Stimulated activated naive CD8-positive, alpha-beta T cell treated with anti-CD3 and anti-CD28 coated beads, Interleukin-15, Interleukin-2, amounts not matched to agents 100 ng/mL and 50 ng/mL, for 24 hours (primary cell): Measurements from ENCODE around the gene TTC28.

Experiments used
- H3K27ac Mint-ChIP-seq: one replicate; pipeline ENCODE4 v1.8.0; 2021; ENCODE audit warnings: mild to moderate bottlenecking, mixed read lengths
- H3K27me3 Mint-ChIP-seq: one replicate; pipeline ENCODE4 v1.8.0; 2021; ENCODE audit warnings: mixed read lengths
- H3K36me3 Mint-ChIP-seq: one replicate; pipeline ENCODE4 v1.8.0; 2021; ENCODE audit warnings: low read depth, mixed read lengths
- H3K4me1 Mint-ChIP-seq: one replicate; pipeline ENCODE4 v1.8.0; 2021; ENCODE audit warnings: low read depth, mixed read lengths
- H3K4me3 Mint-ChIP-seq: one replicate; pipeline ENCODE4 v1.8.0; 2021; ENCODE audit warnings: mild to moderate bottlenecking, mixed read lengths
- H3K9me3 Mint-ChIP-seq: one replicate; pipeline ENCODE4 v1.8.0; 2021; ENCODE audit warnings: mixed read lengths

TTC28 gene

DNA sequence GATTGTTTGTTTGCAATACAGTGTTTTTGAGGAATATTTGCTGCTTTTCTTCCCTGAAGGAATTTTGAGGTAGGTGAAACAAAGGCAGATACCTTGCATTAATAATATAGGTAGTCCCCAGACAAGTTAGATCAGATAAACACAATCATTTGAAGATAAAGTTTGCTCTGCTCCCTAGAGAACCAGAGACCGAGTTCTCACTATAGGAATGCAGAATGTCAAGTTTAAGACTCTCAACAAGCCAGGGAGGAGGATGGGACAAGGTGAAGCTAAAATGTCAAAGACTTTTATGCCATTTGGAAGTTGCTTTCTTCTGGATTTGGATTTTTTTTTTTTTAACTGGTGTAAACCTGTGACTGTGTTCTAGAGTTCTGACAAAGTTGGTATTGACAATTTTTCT lies 364.7 kb downstream of the TTC28 start:
- Mint-ChIP-seq H3K27me3 (no peaks in the 10 kb centered on the region), H3K27ac (no peak overlapping the region), H3K4me1 (no peaks in the 10 kb centered on the region), H3K4me3 (no peak overlapping the region), H3K9me3 (no peaks in the 10 kb centered on the region), H3K36me3 (no peaks in the 10 kb centered on the region)

DNA sequence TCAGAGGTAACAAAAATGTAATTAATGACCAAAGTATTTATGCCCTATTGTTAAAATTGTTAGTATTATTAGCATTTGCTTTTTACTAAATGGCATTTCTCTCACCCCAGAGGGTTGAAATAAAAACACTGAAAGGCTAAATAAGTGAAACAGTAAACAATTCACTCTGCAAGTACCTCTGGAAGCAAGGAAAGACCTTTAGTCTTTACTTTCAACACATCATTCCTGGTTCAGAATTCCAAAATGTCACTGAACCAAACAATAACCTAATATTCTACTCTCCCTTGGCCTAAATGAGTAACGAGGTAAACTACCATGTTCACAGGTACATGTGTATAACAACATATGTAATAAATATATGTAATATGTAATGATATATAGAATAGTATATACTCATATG lies 369.3 kb downstream of the TTC28 start:
- H3K36me3 Mint-ChIP-seq: no peaks in the 10 kb centered on the region
- H3K27me3 Mint-ChIP-seq: no peaks in the 10 kb centered on the region
- no peaks in the 10 kb centered on the region for H3K4me1 Mint-ChIP-seq
- H3K27ac Mint-ChIP-seq: no peak overlapping the region
- H3K9me3 Mint-ChIP-seq: no peaks in the 10 kb centered on the region
- H3K4me3 Mint-ChIP-seq: no peak overlapping the region

DNA sequence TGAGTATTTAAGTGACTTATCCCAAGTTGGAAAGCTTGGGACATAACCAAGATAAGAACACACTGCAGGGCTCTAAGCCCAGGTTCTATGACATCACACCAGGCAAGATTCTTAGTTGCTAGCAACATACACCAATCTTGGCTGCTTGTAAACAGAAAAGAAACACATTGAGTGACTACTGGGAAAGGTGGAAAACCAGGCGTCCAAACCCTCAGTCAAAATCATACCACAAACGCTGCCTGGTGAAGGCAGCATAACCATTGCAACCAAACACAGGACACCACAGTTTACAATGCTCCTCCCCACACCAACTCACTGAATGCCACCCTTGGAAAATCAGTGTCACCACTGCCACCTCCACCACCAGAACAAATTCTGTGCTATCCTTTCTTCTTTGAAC lies 379.9 kb downstream of the TTC28 start:
- no peak overlapping the region for H3K4me3 Mint-ChIP-seq
- no peaks in the 10 kb centered on the region for H3K9me3 Mint-ChIP-seq
- H3K4me1 Mint-ChIP-seq: peaks cover 10% of the 10 kb centered on the region
- H3K27me3 Mint-ChIP-seq: no peaks in the 10 kb centered on the region
- no peak overlapping the region for H3K27ac Mint-ChIP-seq
- no peaks in the 10 kb centered on the region for H3K36me3 Mint-ChIP-seq

DNA sequence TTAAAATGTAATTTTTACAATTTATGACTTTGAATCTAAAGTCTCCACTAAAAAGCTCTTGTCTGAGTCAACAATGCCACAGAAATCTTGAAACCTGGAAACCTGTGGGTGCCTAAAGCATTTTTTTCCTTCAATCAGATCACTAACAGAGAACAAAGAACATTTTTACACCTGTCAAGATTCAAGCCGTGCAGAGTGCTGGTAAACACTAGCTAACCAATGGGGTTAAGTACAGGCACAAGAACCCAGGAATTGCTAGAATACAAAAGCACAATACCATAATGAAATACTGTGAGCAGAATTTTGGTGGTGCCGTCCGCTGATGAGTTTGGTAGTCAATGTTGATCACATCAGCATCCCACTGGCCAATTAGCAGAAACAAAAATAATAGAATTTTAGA lies 380.3 kb downstream of the TTC28 start:
- H3K4me1 Mint-ChIP-seq: peaks cover 10% of the 10 kb centered on the region
- H3K27me3 Mint-ChIP-seq: no peaks in the 10 kb centered on the region
- no peak overlapping the region for H3K4me3 Mint-ChIP-seq
- no peak overlapping the region for H3K27ac Mint-ChIP-seq
- H3K36me3 Mint-ChIP-seq: no peaks in the 10 kb centered on the region
- H3K9me3 Mint-ChIP-seq: no peaks in the 10 kb centered on the region

DNA sequence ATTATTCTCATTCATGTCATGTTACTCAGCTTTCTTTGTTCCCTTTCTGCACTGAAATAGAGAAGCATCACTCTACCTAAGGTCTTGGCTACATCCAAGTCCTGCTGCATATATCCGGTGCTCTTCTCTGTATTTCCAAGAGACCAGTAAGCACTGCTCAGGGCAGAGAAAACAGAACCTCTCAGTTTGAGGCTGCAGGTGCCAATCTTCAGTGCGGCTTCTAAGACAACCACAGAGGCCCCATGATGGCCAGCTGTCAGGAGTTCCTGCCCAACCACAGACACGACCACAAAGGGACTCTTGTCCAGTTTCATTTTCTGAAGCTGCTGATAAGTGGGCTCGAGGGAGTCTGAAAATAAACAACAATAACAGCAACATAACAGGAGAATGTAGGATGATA lies 382.1 kb downstream of the TTC28 start:
- Mint-ChIP-seq H3K27ac (no peak overlapping the region), H3K9me3 (no peaks in the 10 kb centered on the region), H3K4me3 (no peak overlapping the region), H3K36me3 (no peaks in the 10 kb centered on the region), H3K27me3 (no peaks in the 10 kb centered on the region), H3K4me1 (peaks cover 10% of the 10 kb centered on the region)

DNA sequence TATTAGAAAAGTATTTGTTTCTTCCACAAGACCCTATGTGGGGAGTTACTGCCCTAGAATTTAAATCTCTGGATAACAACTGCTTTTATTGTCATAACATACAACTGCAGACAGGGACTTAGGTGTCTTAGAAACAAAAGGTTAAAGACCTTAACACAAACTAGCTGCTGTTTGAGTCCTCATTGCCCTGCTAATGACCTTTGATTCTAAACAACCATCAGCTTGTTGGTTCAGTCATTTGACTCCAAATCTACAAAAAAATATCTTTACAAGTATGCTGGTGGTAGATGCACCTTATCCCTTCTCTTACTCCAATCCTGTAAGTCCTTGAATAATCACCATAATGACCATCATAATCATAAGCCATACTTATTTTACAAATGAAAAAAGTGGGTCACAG lies 383.2 kb downstream of the TTC28 start:
- peaks cover 10% of the 10 kb centered on the region for H3K4me1 Mint-ChIP-seq
- H3K9me3 Mint-ChIP-seq: no peaks in the 10 kb centered on the region
- H3K27me3 Mint-ChIP-seq: no peaks in the 10 kb centered on the region
- H3K4me3 Mint-ChIP-seq: no peak overlapping the region
- no peak overlapping the region for H3K27ac Mint-ChIP-seq
- no peaks in the 10 kb centered on the region for H3K36me3 Mint-ChIP-seq

DNA sequence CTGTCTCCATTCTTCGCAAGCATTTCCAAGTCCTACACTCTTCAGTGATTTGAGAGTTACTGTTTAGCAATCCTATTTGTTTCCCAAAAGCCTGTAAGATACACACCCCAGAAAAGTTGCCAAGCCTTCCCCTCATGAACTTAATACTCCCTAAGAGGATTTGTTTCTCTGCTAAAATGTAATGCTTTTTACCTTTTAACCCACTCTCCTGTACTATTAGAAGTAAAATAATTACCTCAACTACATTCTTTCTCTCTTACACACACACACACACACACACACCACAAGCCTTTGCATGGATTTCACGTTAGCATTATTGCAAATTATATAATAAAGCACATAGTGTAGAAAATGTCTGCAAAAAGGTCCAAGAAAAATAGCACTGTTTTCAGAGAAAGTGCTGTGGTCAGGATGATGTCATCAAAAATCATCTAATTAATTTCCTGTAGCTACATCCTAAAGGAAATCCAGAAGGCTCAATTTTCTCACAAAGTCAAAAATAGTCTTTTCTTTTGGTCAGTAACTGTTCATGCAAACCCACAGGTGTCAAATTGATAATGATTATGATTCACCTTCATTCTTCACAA lies 396.5 kb downstream of the TTC28 start:
- Mint-ChIP-seq H3K9me3 (no peaks in the 10 kb centered on the region), H3K4me1 (no peaks in the 10 kb centered on the region), H3K36me3 (no peaks in the 10 kb centered on the region), H3K27me3 (no peaks in the 10 kb centered on the region), H3K4me3 (no peak overlapping the region), H3K27ac (no peak overlapping the region)

DNA sequence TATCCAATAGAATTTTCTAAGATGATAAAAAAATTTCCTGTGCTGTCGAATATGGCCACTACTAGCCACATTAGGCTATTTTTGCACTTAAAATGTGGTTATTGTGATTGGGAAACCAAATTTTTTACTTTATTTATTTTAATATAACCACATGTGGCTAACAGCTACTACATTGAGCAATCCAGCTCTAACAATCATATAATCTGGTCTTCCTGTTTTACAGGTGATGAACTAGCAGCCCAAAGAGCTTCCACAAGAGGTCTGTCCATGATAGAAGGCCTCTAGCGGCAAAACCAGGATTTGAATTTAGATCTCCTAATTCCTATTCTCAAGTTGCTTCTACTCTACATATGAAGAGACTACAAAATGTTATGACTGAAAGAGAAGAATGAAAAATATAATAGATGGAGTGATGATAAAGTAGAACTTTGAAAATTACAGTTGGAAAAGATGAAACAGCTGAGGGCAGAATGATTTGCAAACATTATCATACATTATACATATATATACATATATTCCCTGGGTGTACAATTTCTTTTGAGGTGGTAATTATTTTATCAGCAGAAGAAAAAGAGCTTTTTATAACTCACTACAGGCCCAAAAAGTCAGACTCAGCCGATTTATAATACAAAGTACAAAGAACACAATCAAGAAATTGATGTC lies 397.1 kb downstream of the TTC28 start:
- Mint-ChIP-seq H3K9me3 (no peaks in the 10 kb centered on the region), H3K4me1 (no peaks in the 10 kb centered on the region), H3K27me3 (no peaks in the 10 kb centered on the region), H3K4me3 (no peak overlapping the region), H3K27ac (no peak overlapping the region), H3K36me3 (no peaks in the 10 kb centered on the region)

DNA sequence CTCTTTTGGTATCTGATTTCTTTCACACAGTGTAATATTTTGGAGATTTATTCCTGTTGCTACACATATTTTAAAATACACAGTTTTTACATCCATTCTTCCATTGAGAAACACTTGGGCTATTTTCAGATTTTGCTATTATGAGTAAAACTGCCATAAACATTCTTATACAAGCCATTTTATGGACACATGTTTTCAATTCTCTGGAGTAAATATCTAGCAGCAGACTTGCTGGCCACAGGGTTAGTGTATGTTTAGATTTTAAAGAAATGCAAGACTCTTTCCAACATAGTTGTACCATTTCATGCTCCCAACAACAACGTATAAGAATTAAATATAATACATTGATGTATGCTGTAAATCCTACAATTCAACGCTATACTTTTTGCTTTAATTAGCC lies 399.8 kb downstream of the TTC28 start:
- no peaks in the 10 kb centered on the region for H3K27me3 Mint-ChIP-seq
- H3K4me1 Mint-ChIP-seq: no peaks in the 10 kb centered on the region
- no peak overlapping the region for H3K4me3 Mint-ChIP-seq
- H3K36me3 Mint-ChIP-seq: no peaks in the 10 kb centered on the region
- H3K27ac Mint-ChIP-seq: no peak overlapping the region
- H3K9me3 Mint-ChIP-seq: no peaks in the 10 kb centered on the region

DNA sequence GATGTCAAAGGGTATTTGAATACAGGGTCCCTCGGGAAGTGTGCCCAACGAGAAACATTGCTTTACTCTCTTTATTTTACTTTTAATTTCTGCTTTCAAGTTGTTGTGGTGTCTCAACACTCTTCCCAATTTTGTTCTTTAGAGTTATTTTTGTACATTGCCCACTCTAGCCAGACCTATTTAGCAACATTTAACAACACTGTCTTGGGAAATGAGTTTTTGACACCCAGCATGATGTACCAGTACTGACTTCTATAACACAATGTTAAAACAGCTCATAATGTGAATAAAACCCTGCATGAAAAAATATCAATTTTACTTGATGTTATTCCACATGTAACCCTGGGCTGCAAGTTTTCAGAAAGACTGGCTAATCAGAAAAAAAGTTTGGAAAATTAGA lies 410.4 kb downstream of the TTC28 start:
- Mint-ChIP-seq H3K36me3 (no peaks in the 10 kb centered on the region), H3K4me1 (no peaks in the 10 kb centered on the region), H3K27me3 (no peaks in the 10 kb centered on the region), H3K27ac (no peak overlapping the region), H3K4me3 (no peak overlapping the region), H3K9me3 (no peaks in the 10 kb centered on the region)

DNA sequence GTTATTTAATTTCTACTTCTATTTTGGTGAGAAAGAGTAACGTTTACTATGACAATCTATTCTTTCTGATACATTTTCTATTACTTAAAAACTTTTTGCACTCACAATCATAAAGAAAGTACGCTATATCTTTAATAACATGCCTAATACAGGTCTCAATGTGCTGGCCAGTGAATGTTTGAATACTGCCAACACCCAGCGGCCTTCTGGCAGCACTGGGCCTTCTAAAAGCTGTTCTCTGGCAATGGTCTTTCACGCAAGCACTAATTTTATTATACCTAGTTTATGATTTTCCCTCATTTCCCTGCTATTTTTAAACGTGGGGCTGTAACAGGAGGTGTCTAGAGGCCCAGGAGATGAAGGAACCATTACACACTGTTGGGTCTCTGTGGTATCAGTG lies 410.8 kb downstream of the TTC28 start:
- peaks cover under 1% of the 10 kb centered on the region for H3K9me3 Mint-ChIP-seq
- no peak overlapping the region for H3K4me3 Mint-ChIP-seq
- no peaks in the 10 kb centered on the region for H3K27me3 Mint-ChIP-seq
- H3K27ac Mint-ChIP-seq: no peak overlapping the region
- H3K4me1 Mint-ChIP-seq: no peaks in the 10 kb centered on the region
- no peaks in the 10 kb centered on the region for H3K36me3 Mint-ChIP-seq

DNA sequence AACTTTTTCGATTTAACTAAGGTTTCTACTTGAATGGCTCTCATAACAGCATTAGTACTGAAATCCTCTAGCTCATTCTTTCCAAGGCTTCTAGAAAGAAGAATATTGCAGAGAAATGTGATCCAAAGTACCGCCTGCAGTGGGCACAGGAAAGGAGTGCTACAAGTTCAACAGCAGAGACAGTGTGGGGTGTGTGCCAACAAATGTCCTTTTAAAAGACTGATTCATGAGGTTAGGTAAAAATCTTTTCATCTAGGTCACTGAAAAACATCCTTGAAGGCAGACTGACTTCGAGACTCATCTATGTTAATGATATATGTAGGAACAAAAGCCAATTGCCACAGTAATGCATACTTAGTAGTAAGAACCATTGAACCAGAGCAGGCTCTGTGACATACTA lies 411.5 kb downstream of the TTC28 start:
- H3K27ac Mint-ChIP-seq: no peak overlapping the region
- H3K4me1 Mint-ChIP-seq: no peaks in the 10 kb centered on the region
- H3K4me3 Mint-ChIP-seq: no peak overlapping the region
- peaks cover 6% of the 10 kb centered on the region for H3K9me3 Mint-ChIP-seq
- no peaks in the 10 kb centered on the region for H3K36me3 Mint-ChIP-seq
- H3K27me3 Mint-ChIP-seq: no peaks in the 10 kb centered on the region

DNA sequence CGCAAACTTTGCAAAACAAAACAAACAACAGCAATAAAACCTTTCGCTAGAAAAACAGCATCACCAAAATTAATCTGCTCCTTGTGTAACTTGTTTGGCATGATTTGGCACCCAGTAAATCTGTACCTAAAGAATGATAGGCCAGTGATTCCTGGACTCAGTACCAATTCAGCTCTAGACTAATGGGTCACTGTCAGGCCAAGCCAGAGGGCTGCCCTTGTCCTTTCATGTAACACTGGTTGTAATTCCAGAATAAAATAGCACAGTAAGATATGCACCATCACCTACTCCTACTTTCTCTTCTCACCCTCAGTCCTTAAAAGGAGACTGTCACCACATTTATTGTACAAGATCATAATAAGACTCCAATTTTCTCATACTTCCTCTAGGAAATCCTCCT lies 419.0 kb downstream of the TTC28 start:
- Mint-ChIP-seq H3K27ac (no peak overlapping the region), H3K4me3 (no peak overlapping the region), H3K9me3 (peaks cover 6% of the 10 kb centered on the region), H3K4me1 (no peaks in the 10 kb centered on the region), H3K36me3 (no peaks in the 10 kb centered on the region), H3K27me3 (no peaks in the 10 kb centered on the region)

DNA sequence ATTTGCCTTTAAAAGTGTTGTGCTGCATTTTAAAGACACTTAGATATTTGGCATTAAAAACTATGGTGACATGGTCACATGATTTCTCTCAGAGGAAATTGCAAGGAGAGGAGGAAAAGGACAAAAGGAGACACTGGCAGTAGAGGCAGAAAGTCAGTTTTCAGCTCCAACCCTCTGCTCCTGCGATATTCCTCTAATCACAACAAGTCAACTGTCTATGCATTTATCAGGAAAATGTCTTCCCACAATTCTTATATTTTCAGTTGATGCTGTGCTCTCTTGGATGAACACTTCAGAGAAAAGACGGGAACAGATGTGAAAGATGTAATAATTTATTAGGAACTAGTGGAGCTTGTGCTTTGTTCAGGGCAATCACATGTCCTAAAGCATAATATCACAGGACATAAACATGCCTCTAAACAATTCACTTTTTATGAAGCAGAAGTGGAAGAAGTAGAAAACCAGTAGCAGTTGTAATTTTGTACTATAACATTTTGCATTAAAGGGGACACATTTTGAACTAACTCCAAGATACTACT lies 419.8 kb downstream of the TTC28 start:
- Mint-ChIP-seq H3K27me3 (no peaks in the 10 kb centered on the region), H3K4me1 (no peaks in the 10 kb centered on the region), H3K4me3 (no peak overlapping the region), H3K9me3 (peaks cover 6% of the 10 kb centered on the region), H3K27ac (no peak overlapping the region), H3K36me3 (no peaks in the 10 kb centered on the region)

DNA sequence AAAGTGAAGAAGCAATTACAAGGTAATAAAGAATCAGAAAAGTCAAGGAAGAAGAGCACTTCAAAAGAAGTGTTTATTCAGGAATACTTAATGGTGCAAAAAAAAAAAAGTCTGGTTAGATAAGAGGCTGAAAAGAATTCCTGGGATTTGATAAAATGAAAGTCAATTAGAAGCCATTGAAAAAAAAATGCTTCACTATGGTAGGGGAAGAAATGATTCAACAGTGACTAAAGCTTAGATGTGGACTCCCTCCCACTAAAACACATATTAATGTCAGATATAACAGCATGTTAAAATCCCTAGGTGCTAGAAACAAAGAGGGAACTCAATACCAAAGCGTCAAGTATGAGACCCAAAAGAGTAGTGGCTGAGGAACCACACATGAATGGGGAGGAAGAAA lies 425.2 kb downstream of the TTC28 start:
- H3K9me3 Mint-ChIP-seq: no peaks in the 10 kb centered on the region
- no peaks in the 10 kb centered on the region for H3K36me3 Mint-ChIP-seq
- no peak overlapping the region for H3K27ac Mint-ChIP-seq
- no peak overlapping the region for H3K4me3 Mint-ChIP-seq
- no peaks in the 10 kb centered on the region for H3K4me1 Mint-ChIP-seq
- H3K27me3 Mint-ChIP-seq: no peaks in the 10 kb centered on the region

DNA sequence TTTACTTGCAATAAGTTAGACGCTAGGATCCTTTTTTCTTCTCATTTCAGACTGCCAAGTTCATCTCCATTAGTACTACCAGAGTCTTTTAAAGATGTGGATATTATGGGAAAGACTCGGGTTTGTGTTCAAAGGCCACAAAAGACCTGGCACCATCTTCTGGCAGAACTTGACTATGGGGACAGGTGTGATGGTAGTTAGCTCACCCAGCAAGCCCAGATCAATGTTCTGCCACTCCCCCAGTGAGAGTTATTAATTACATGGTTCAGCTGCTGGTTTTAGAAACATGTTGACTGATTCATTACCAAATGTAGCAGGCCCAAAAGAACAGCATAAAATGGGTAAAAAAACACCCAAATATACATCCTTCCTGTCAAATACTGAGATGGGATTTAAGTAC lies 427.1 kb downstream of the TTC28 start:
- H3K4me1 Mint-ChIP-seq: no peaks in the 10 kb centered on the region
- no peaks in the 10 kb centered on the region for H3K36me3 Mint-ChIP-seq
- H3K27me3 Mint-ChIP-seq: no peaks in the 10 kb centered on the region
- no peak overlapping the region for H3K4me3 Mint-ChIP-seq
- H3K9me3 Mint-ChIP-seq: no peaks in the 10 kb centered on the region
- H3K27ac Mint-ChIP-seq: no peak overlapping the region
